Nephron (organoid): Measurements from ENCODE around the gene ADCY5.

Experiments used
- H3K27ac Mint-ChIP-seq, 3 experiments: 2 replicates each; pipeline ENCODE4 v1.8.0; 2020; ENCODE audit warnings: mixed read lengths in 3 of 3, mild to moderate bottlenecking in 2 of 3, moderate library complexity in 1 of 3
- H3K27me3 Mint-ChIP-seq: 2 replicates; pipeline ENCODE4 v1.8.0; 2021; ENCODE audit warnings: low read depth, mild to moderate bottlenecking, moderate library complexity, mixed read lengths
- H3K36me3 Mint-ChIP-seq: 2 replicates; pipeline ENCODE4 v1.8.0; 2020; ENCODE audit warnings: low read depth, mixed read lengths
- H3K4me1 Mint-ChIP-seq: 2 replicates; pipeline ENCODE4 v1.8.0; 2020; ENCODE audit warnings: mixed read lengths
- H3K4me3 Mint-ChIP-seq, 3 experiments: 2 replicates each; pipeline ENCODE4 v1.8.0; 2020; ENCODE audit warnings: mild to moderate bottlenecking in 3 of 3, mixed read lengths in 3 of 3, moderate library complexity in 2 of 3
- H3K9me3 Mint-ChIP-seq: 2 replicates; pipeline ENCODE4 v1.8.0; 2020; ENCODE audit warnings: mixed read lengths
- TF ChIP-seq, protein P1 (sequence below), 3 experiments: fragments of 200-600 bp; sonication (generic); IDR thresholded peaks; one replicate each; pipeline ENCODE4 v1.5.0; 2021; ENCODE audit warnings: antibody characterized with exemption in 3 of 3; ENCODE audit not compliant: unreplicated experiment in 3 of 3

The ADCY5 gene

DNA sequence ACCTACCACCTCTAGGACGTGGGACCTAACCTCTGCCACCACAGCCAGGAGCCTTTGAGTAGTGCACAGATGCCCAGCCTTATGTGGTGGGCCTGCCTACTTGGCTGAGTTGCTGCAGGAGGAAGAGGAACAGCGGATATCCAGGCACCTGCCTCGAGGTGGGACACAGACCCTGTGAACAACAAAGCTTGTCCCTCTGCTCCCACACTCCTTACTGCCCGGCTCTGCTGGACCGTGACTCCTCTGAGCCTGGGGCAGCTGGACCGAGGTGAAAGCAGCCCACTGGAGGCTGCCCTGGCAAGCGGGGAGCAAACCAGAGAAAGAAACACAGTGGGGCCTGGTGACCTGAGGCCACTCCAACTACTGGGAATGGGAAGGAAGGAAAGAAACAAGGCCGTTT is 149.3 kb downstream of the ADCY5 start:
- no peak overlapping the region for H3K27ac Mint-ChIP-seq
- H3K9me3 Mint-ChIP-seq: no peaks in the 10 kb centered on the region
- TF ChIP-seq, protein P1, sequence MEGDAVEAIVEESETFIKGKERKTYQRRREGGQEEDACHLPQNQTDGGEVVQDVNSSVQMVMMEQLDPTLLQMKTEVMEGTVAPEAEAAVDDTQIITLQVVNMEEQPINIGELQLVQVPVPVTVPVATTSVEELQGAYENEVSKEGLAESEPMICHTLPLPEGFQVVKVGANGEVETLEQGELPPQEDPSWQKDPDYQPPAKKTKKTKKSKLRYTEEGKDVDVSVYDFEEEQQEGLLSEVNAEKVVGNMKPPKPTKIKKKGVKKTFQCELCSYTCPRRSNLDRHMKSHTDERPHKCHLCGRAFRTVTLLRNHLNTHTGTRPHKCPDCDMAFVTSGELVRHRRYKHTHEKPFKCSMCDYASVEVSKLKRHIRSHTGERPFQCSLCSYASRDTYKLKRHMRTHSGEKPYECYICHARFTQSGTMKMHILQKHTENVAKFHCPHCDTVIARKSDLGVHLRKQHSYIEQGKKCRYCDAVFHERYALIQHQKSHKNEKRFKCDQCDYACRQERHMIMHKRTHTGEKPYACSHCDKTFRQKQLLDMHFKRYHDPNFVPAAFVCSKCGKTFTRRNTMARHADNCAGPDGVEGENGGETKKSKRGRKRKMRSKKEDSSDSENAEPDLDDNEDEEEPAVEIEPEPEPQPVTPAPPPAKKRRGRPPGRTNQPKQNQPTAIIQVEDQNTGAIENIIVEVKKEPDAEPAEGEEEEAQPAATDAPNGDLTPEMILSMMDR (IDR thresholded peaks at IDR 0.05; ENCODE audit: unreplicated experiment in 3 of 3): no peak
- no peak overlapping the region for H3K4me3 Mint-ChIP-seq
- peaks cover 5% of the 10 kb centered on the region for H3K27me3 Mint-ChIP-seq
- no peaks in the 10 kb centered on the region for H3K4me1 Mint-ChIP-seq
- H3K36me3 Mint-ChIP-seq: peaks cover 8% of the 10 kb centered on the region

DNA sequence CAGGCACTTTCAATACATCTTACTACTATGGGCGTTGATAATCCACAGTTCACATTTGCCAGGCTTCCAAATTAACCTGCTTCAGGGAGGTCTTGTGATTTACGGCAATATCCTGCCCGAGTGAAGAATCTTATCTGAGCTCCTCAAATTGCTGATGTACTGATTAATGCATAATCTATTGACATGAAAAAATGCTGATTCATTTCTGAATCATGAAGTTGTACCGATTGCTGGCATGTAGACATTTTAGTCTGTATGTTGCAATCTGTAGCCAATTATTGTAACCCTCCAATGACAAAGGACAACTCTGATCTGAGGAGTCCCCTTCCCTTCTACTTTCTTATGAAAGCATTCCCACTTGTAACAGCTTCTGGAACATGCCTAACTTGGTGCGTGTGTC is 150.0 kb downstream of the ADCY5 start:
- no peak overlapping the region for H3K27ac Mint-ChIP-seq
- TF ChIP-seq, protein P1 (IDR thresholded peaks at IDR 0.05; ENCODE audit: unreplicated experiment in 3 of 3): no peak
- H3K9me3 Mint-ChIP-seq: peaks cover 4% of the 10 kb centered on the region
- H3K36me3 Mint-ChIP-seq: peaks cover 14% of the 10 kb centered on the region
- H3K4me3 Mint-ChIP-seq: no peak overlapping the region
- H3K27me3 Mint-ChIP-seq: peaks cover 3% of the 10 kb centered on the region
- no peaks in the 10 kb centered on the region for H3K4me1 Mint-ChIP-seq

DNA sequence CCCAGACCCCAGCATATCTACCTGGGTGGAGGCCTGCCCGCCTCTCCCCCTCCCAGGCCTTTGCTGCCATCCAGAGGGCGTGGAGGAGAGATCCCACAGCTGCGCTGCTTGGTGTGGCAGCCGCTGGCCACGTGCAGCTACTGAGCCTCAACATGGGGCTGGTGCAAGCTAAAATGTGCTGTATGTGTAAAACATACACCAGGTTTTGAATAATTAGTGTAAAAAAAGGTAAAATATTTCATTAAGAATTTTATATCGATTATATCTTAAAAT is 151.3 kb downstream of the ADCY5 start:
- no peaks in the 10 kb centered on the region for H3K4me1 Mint-ChIP-seq
- peaks cover 3% of the 10 kb centered on the region for H3K27me3 Mint-ChIP-seq
- H3K9me3 Mint-ChIP-seq: peaks cover 7% of the 10 kb centered on the region
- H3K36me3 Mint-ChIP-seq: peaks cover 14% of the 10 kb centered on the region
- H3K27ac Mint-ChIP-seq: no peak overlapping the region
- TF ChIP-seq, protein P1 (IDR thresholded peaks at IDR 0.05; ENCODE audit: unreplicated experiment in 3 of 3): no peak
- no peak overlapping the region for H3K4me3 Mint-ChIP-seq

DNA sequence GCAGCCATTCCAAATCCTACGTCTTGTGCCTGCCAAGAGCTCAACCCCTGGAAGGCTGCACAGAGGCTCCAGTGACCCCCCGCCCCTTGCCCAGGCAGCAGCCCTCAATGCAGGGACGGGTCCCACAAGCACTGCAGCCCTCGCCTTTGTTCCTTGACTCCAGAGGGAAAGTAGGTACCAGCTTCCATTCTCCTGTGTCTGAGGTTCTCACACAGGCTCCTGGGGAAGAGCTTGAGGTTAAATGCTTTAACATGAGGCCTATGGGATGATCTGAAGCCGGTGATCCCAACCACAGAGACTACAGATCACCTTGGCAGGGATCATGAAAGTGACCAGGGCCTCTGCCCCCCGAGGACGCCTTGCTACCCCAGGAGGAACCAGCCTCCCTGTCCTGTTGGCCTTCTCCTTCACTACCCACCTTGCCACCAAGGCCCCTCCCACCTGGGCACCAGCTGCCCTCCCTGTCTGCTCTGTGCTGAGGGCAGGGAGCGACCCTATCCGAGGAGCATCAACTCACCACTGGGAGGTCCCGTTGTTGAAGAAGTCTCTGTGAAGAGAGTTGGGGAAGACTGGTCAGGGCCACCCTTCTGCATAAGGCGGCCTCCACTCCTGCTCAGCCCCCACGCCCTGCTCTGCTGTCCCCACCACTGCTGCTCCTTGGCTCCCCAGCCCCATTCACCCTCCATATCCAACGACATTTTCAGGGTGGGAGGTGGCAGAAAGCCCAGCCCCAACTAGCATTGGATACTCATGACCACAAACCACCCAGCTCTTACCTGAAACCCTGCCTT is 151.9 kb downstream of the ADCY5 start:
- H3K27ac Mint-ChIP-seq: no peak overlapping the region
- no peak overlapping the region for H3K4me3 Mint-ChIP-seq
- H3K27me3 Mint-ChIP-seq: peaks cover 3% of the 10 kb centered on the region
- TF ChIP-seq, protein P1 (IDR thresholded peaks at IDR 0.05; ENCODE audit: unreplicated experiment in 3 of 3): no peak
- H3K36me3 Mint-ChIP-seq: peaks cover 13% of the 10 kb centered on the region
- peaks cover 7% of the 10 kb centered on the region for H3K9me3 Mint-ChIP-seq
- H3K4me1 Mint-ChIP-seq: no peaks in the 10 kb centered on the region

DNA sequence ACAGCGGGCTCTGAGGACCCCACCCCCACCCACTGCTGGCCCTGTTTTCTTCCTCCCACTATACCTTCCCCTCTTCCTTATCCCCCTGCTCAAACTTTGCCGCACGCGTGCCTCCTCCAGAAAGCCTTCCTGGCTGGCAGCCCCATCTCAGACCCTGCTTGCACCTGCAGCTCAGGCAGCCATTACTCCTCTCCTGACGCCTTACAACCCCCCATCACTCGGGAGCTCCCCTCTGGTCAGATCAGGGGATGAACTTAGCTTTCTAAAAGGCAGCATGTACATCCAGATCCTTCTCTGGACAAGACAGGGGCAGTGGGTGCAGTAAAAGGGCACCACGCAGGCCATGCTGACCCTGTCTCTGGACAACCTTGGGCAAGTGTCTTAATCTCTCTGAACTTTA is 152.6 kb downstream of the ADCY5 start:
- TF ChIP-seq, protein P1 (IDR thresholded peaks at IDR 0.05; ENCODE audit: unreplicated experiment in 3 of 3): no peak
- H3K27ac Mint-ChIP-seq: no peak overlapping the region
- H3K9me3 Mint-ChIP-seq: peaks cover 7% of the 10 kb centered on the region
- no peaks in the 10 kb centered on the region for H3K4me1 Mint-ChIP-seq
- H3K4me3 Mint-ChIP-seq: no peak overlapping the region
- peaks cover 13% of the 10 kb centered on the region for H3K36me3 Mint-ChIP-seq
- H3K27me3 Mint-ChIP-seq: peaks cover 3% of the 10 kb centered on the region

DNA sequence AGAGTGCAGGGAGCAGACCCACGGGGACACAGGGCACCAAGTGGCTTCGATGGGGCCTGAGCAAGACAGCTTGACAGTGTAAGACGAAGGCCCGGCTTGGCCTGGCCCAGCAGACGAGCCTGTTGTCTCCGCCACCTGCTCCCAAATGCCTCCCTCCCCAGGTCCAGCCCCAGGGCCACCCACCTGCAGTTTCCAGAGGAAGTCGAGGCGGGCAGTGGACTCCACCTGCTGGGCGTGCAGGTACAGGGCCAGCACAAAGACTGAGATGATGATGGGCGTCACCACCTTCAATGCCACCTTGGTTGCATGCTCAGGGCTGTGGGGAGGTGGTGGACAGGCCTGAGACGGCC is 153.0 kb downstream of the ADCY5 start:
- peaks cover 7% of the 10 kb centered on the region for H3K9me3 Mint-ChIP-seq
- peaks cover 3% of the 10 kb centered on the region for H3K27me3 Mint-ChIP-seq
- H3K4me1 Mint-ChIP-seq: no peaks in the 10 kb centered on the region
- no peak overlapping the region for H3K27ac Mint-ChIP-seq
- peaks cover 13% of the 10 kb centered on the region for H3K36me3 Mint-ChIP-seq
- no peak overlapping the region for H3K4me3 Mint-ChIP-seq
- TF ChIP-seq, protein P1 (IDR thresholded peaks at IDR 0.05; ENCODE audit: unreplicated experiment in 3 of 3): no peak
